Heart left ventricle (tissue), 16 donors: ENCODE measurements around the gene GNG7. TPM values are rescaled to one million over a fixed set of nuclear protein-coding genes. Genes with fewer than 3 reads are reported as not detected.
"Not testable (repeated sequence)": the region's sequence is repeated elsewhere in the genome, so short reads cannot be mapped to it uniquely, and the experiment has no call there.

Experiments used
- ATAC-seq, 4 donors: fragments of 200-7000 bp; cut with Tn5 transposase; one replicate each; pipeline ENCODE4 v1.9.1; 2020 to 2022; ENCODE audit warnings: moderate library complexity in 4 of 4, mild to moderate bottlenecking in 3 of 4, moderate number of reproducible peaks in 1 of 4
- DNase-seq, 5 donors: peaks; one replicate each; pipeline ENCODE4 v3.0.0-alpha.2; 2020
- H3K27ac ChIP-seq, 12 donors: fragments of 200-600 bp; sonication (generic) in 4 of 12; one replicate each; pipeline versions ENCODE4 v1.5.0 to v1.8.0; 2016 to 2022; ENCODE audit warnings: mild to moderate bottlenecking in 2 of 12
- H3K27me3 ChIP-seq, 9 donors: fragments of 200-600 bp; sonication (generic) in 2 of 9; one replicate each; pipeline versions ENCODE4 v1.5.1 to v1.8.0; 2016 to 2022; ENCODE audit warnings: mild to moderate bottlenecking in 3 of 9
- H3K36me3 ChIP-seq, 9 donors: fragments of 200-600 bp; sonication (generic) in 2 of 9; one replicate each; pipeline versions ENCODE4 v1.5.0 to v1.8.0; 2018 to 2022; ENCODE audit warnings: mild to moderate bottlenecking in 2 of 9
- H3K4me1 ChIP-seq, 12 donors: fragments of 200-600 bp; sonication (generic) in 4 of 12; one replicate each; pipeline versions ENCODE4 v1.5.0 to v1.8.0; 2016 to 2022; ENCODE audit warnings: mild to moderate bottlenecking in 3 of 12
- H3K4me3 ChIP-seq, 12 donors: fragments of 200-600 bp; sonication (generic) in 4 of 12; one replicate each; pipeline versions ENCODE4 v1.5.0 to v1.8.0; 2017 to 2022; ENCODE audit warnings: mild to moderate bottlenecking in 9 of 12, moderate library complexity in 4 of 12
- H3K9me3 ChIP-seq, 12 donors: fragments of 200-600 bp; sonication (generic) in 4 of 12; one replicate each; pipeline versions ENCODE4 v1.5.0 to v1.8.0; 2016 to 2022; ENCODE audit warnings: mild to moderate bottlenecking in 1 of 12
- CTCF ChIP-seq, 12 donors: fragments of 200-600 bp; sonication (generic) in 4 of 12; IDR thresholded peaks; one replicate each; pipeline versions ENCODE4 v1.5.0 to v1.8.0; 2018 to 2022; ENCODE audit warnings: antibody characterized with exemption in 12 of 12, mild to moderate bottlenecking in 5 of 12
- POLR2A ChIP-seq, 2 donors: fragments of 450-650 bp; IDR thresholded peaks; one replicate each; pipeline ENCODE4 v1.6.1; 2017; ENCODE audit warnings: antibody characterized with exemption in 2 of 2, mild to moderate bottlenecking in 2 of 2, moderate library complexity in 2 of 2
- WGBS, 4 donors: extraction: QIAGEN DNeasy Blood & Tissue Kit in 2 of 4; methylation state at CpG; one replicate each; pipeline versions ENCODE4 v1.1.5 to v1.1.7; 2013 to 2018; 5-methylcytosine and 5-hydroxymethylcytosine counted together
- intact Hi-C, 10 donors: fragments of 100-400 bp; cut with DNase I; formaldehyde crosslinking; loops; one replicate each; pipeline versions ENCODE4 v1.11.1 to v1.14.2; 2022
- polyA plus RNA-seq, 2 donors: library from polyadenylated mRNA; stranded (reverse); fragments of 200-250 nt; gene quantifications; one replicate each; pipeline ENCODE4 v1.2.3, GENCODE V29; 2013
- total RNA-seq, 9 donors: library from RNA; depleted of rRNA in 2 of 9; stranded (reverse); fragments of >200 nt in 2 of 9; fragmentation: NEBNext Ultra II Directional in 3 of 9; extraction: Animal tissue kit (Norgen Biotek cat#: 25700) in 3 of 9; gene quantifications; one replicate each; pipeline versions ENCODE4 v1.1.0 to v1.2.4, GENCODE V29; 2016 to 2023
- donor health status: ischemic (EF 13 %, LVEDD 7.1; RV severe dilation, severe dysfunction).
- donor health status: healthy with polysubstance abuse.
- donor health status: DM: no; HTN: yes; CAD: no.
- donor health status: DM: no; HTN: no; CAD: no.
- donor health status: ischemic (EF 25% LVEDD 6.9; RV normal size, moderate dysfunction).
- donor health status: ischemic (EF 25% LVEDD 5.7; RV mildly dilated, moderate dysfunction).
- donor health status: healthy.
- donor health status: DM: yes; HTN: yes; CAD: no.
- donor health status: ischemic (EF 35%, LVEDD 5.7; RV mildly dilated, moderate dysfunction).
- donor health status: nonischemic (EF 11% LVEDD 7.7; RV severe dilation, severe dysfunction).
- donor health status: DM: yes; HTN: yes; CAD: no.
- donor health status: PGD.
- donor health status: ischemic (EF 29% LVEDD 5.4; RV normal size, mild dysfunction).
- donor health status: nonischemic (EF 23%, LVEDD 6.1; RV moderate dilation, normal function).

GNG7 gene
- total and polyA plus RNA-seq, 11 donors, result 11.7 to 46.4 (median 24.0) TPM

GRCh38 chr19:2716275-2716650 is 13.8 kb upstream of the GNG7 start:
- intact Hi-C loops, result no loop called here
- no peak overlapping the region for H3K4me3 ChIP-seq
- H3K27ac ChIP-seq, result no peak overlapping the region
- ATAC-seq, result no peak
- H3K36me3 ChIP-seq, result peaks cover 0 to 4% (median 0%) of the 10 kb centered on the region in 9 donors
- DNase-seq, result peak in 1 of 5 donors; percentile 23
- TF ChIP-seq POLR2A (IDR thresholded peaks at IDR 0.05) (no peak), CTCF (IDR thresholded peaks at IDR 0.05) (no peak)
- H3K27me3 ChIP-seq, result peaks cover 3 to 18% (median 11%) of the 10 kb centered on the region in 9 donors
- WGBS, 4 donors, result 87 to 91% (median 89%) methylated on average over 7 to 19 of the region's 19 CpGs
- peaks cover 0 to 17% (median 0%) of the 10 kb centered on the region in 12 donors for H3K4me1 ChIP-seq
- peaks cover 0 to 12% (median 3%) of the 10 kb centered on the region in 12 donors for H3K9me3 ChIP-seq

GRCh38 chr19:2715470-2716274 is 13.2 kb upstream of the GNG7 start:
- H3K27me3 ChIP-seq, result peaks cover 2 to 17% (median 7%) of the 10 kb centered on the region in 9 donors
- no peak for TF ChIP-seq CTCF (IDR thresholded peaks at IDR 0.05)
- TF ChIP-seq POLR2A (IDR thresholded peaks at IDR 0.05), result no peak
- DNase-seq (no peak), ATAC-seq (no peak)
- no peak overlapping the region for H3K27ac ChIP-seq
- no peak overlapping the region for H3K4me3 ChIP-seq
- H3K4me1 ChIP-seq, result peaks cover 0 to 13% (median under 1%) of the 10 kb centered on the region in 12 donors
- H3K9me3 ChIP-seq, result peaks cover 0 to 12% (median 3%) of the 10 kb centered on the region in 12 donors
- intact Hi-C loops, result no loop called here
- H3K36me3 ChIP-seq, result peaks cover 0 to 4% (median 0%) of the 10 kb centered on the region in 9 donors
- 85 to 93% (median 93%) methylated on average over 11 to 12 of the region's 12 CpGs for WGBS, 4 donors

- WGBS, 4 donors, result 76 to 90% (median 84%) methylated on average over 13 to 16 of the region's 16 CpGs
- intact Hi-C loops, result no loop called here
- DNase-seq, result peak in 1 of 5 donors; percentile 16
- peaks cover 0 to 4% (median 0%) of the 10 kb centered on the region in 9 donors for H3K36me3 ChIP-seq
- no peak overlapping the region for H3K4me3 ChIP-seq
- H3K9me3 ChIP-seq, result peaks cover 0 to 12% (median 3%) of the 10 kb centered on the region in 12 donors
- peaks cover 0 to 7% (median 0%) of the 10 kb centered on the region in 9 donors for H3K27me3 ChIP-seq
- peaks cover 0 to 6% (median 0%) of the 10 kb centered on the region in 12 donors for H3K4me1 ChIP-seq
- no peak for TF ChIP-seq POLR2A (IDR thresholded peaks at IDR 0.05)
- no peak for TF ChIP-seq CTCF (IDR thresholded peaks at IDR 0.05)
- ATAC-seq, result peak in 2 of 4 donors; percentile 17 to 18
- no peak overlapping the region for H3K27ac ChIP-seq
Observed at GRCh38 chr19:2714531-2715269, 12.2 kb upstream of the GNG7 start.

- H3K4me3 ChIP-seq, H3K27ac ChIP-seq, ATAC-seq, H3K36me3 ChIP-seq, DNase-seq, intact Hi-C loops, H3K4me1 ChIP-seq, H3K27me3 ChIP-seq: not testable (repeated sequence)
- peaks cover 0 to 12% (median 3%) of the 10 kb centered on the region in 12 donors for H3K9me3 ChIP-seq
- 49 to 74% (median 54%) methylated on average over 1 of the region's 1 CpG; no CpG with 5 or more reads in 1 of the 4 donors for WGBS, 4 donors
Observed at GRCh38 chr19:2714102-2714501, 11.6 kb upstream of the GNG7 start.

- DNase-seq, H3K36me3 ChIP-seq, H3K27ac ChIP-seq, intact Hi-C loops, H3K27me3 ChIP-seq, H3K4me3 ChIP-seq, H3K4me1 ChIP-seq, ATAC-seq: not testable (repeated sequence)
- WGBS, 4 donors, result 81 to 93% (median 86%) methylated on average over 3 of the region's 3 CpGs
- peaks cover 0 to 12% (median 3%) of the 10 kb centered on the region in 12 donors for H3K9me3 ChIP-seq
Observed at GRCh38 chr19:2713170-2713569, 10.7 kb upstream of the GNG7 start.
